ENCODE results near the gene PRKCH. TPM values are rescaled to one million over a fixed set of nuclear protein-coding genes. Genes with fewer than 3 reads are reported as not detected.

Gene PRKCH
- total RNA-seq, 1 donor from 2014 or later, result 43.0 TPM

- H3K27me3 ChIP-seq, result no peaks in the 10 kb centered on the region
- H3K4me3 ChIP-seq, result peak overlapping the region; percentile 80 to 86
- intact Hi-C loops (cut with DNase I), result no loop called here
- H3K27ac ChIP-seq, result peak overlapping the region; percentile 88
- DNase-seq (ENCODE audit: extremely low spot score in 2 of 2), result no peak
- no peaks in the 10 kb centered on the region for H3K36me3 ChIP-seq
- H3K4me1 ChIP-seq, result peaks cover 33% of the 10 kb centered on the region
- peaks cover 5% of the 10 kb centered on the region for H3K9me3 ChIP-seq
- TF ChIP-seq POLR2A (IDR thresholded peaks at IDR 0.05) (no peak), POLR2AphosphoS5 (IDR thresholded peaks at IDR 0.05; ENCODE audit: insufficient read depth in 1 of 2, low read depth in 1 of 2) (peak in 1 of 2 donors; percentile 31)
- TF ChIP-seq, protein P1, sequence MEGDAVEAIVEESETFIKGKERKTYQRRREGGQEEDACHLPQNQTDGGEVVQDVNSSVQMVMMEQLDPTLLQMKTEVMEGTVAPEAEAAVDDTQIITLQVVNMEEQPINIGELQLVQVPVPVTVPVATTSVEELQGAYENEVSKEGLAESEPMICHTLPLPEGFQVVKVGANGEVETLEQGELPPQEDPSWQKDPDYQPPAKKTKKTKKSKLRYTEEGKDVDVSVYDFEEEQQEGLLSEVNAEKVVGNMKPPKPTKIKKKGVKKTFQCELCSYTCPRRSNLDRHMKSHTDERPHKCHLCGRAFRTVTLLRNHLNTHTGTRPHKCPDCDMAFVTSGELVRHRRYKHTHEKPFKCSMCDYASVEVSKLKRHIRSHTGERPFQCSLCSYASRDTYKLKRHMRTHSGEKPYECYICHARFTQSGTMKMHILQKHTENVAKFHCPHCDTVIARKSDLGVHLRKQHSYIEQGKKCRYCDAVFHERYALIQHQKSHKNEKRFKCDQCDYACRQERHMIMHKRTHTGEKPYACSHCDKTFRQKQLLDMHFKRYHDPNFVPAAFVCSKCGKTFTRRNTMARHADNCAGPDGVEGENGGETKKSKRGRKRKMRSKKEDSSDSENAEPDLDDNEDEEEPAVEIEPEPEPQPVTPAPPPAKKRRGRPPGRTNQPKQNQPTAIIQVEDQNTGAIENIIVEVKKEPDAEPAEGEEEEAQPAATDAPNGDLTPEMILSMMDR (IDR thresholded peaks at IDR 0.05), result no peak
These were observed 1.5 kb downstream of the PRKCH start for GRCh38 chr14:61322799-61323290.

- peak overlapping the region in 1 of 2 donors; percentile 86 for H3K4me3 ChIP-seq
These were observed 2.6 kb downstream of the PRKCH start for GRCh38 chr14:61323970-61324369.

DNA sequence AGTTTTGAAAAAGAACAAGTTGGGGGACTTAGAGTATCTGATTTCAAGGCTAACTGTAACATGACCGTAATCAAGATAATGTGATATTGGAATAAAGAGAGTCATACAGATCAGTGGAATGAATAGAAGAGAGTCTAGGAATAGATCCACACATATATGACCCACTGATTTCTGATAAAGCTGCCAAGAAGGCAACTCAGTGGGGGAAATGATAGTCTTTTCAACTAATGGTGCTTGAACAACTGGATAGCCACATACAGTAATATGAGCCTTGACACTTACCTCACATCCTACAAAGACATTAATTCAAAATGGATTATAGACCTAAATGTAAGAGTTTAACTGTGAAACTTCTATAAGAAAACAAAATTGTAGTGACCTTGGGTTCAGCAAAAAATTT, 3.8 kb downstream of the PRKCH start:
- Histone ChIP-seq H3K27me3 (no peaks in the 10 kb centered on the region), H3K27ac (peak overlapping the region; percentile 88), H3K9me3 (peaks cover 5% of the 10 kb centered on the region), H3K4me3 (no peak overlapping the region), H3K36me3 (no peaks in the 10 kb centered on the region), H3K4me1 (peaks cover 37% of the 10 kb centered on the region)
- TF ChIP-seq POLR2AphosphoS5 (IDR thresholded peaks at IDR 0.05; ENCODE audit: insufficient read depth in 1 of 2, low read depth in 1 of 2) (no peak), POLR2A (IDR thresholded peaks at IDR 0.05) (no peak)
- TF ChIP-seq, protein P1 (IDR thresholded peaks at IDR 0.05), result no peak
- intact Hi-C loops (cut with DNase I), result no loop called here
- DNase-seq (ENCODE audit: extremely low spot score in 2 of 2), result no peak

More at GRCh38 chr14:61323970-61324369, 2.6 kb downstream of the PRKCH start:
- H3K27me3 ChIP-seq, result no peaks in the 10 kb centered on the region
- intact Hi-C loops (cut with DNase I), result no loop called here
- no peaks in the 10 kb centered on the region for H3K36me3 ChIP-seq
- peaks cover 5% of the 10 kb centered on the region for H3K9me3 ChIP-seq
- DNase-seq (ENCODE audit: extremely low spot score in 2 of 2), result no peak
- H3K4me1 ChIP-seq, result peaks cover 37% of the 10 kb centered on the region
- no peak for TF ChIP-seq POLR2AphosphoS5 (IDR thresholded peaks at IDR 0.05; ENCODE audit: insufficient read depth in 1 of 2, low read depth in 1 of 2)
- TF ChIP-seq, protein P1 (IDR thresholded peaks at IDR 0.05), result no peak
- no peak for TF ChIP-seq POLR2A (IDR thresholded peaks at IDR 0.05)
- peak overlapping the region; percentile 88 for H3K27ac ChIP-seq

DNA sequence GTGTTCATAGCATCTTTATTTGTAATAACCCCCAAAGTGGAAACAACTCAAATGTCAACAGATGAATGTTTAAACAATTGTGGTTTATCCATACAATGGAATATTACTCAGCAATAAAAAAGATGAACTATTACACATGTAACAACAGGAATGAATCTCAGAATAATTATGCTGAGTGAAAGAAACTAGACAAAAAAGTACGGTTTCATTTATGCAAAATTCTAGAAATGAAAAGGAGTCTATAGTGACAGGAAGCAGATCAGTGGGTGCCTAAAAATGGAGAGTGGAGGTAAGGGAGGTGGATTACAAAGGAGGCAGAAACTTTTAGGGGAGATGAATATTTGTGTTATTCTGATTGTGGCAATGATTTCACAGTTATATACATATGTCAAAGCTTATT, 4.8 kb downstream of the PRKCH start:
- peaks cover 29% of the 10 kb centered on the region for H3K4me1 ChIP-seq
- no peak overlapping the region for H3K4me3 ChIP-seq
- peaks cover 5% of the 10 kb centered on the region for H3K9me3 ChIP-seq
- no peaks in the 10 kb centered on the region for H3K36me3 ChIP-seq
- no peaks in the 10 kb centered on the region for H3K27me3 ChIP-seq
- intact Hi-C loops (cut with DNase I), result no loop called here
- DNase-seq (ENCODE audit: extremely low spot score in 2 of 2), result no peak
- H3K27ac ChIP-seq, result peak overlapping the region; percentile 88
- TF ChIP-seq POLR2A (IDR thresholded peaks at IDR 0.05), result no peak
- TF ChIP-seq, protein P1 (IDR thresholded peaks at IDR 0.05), result no peak
- no peak for TF ChIP-seq POLR2AphosphoS5 (IDR thresholded peaks at IDR 0.05; ENCODE audit: insufficient read depth in 1 of 2, low read depth in 1 of 2)

DNA sequence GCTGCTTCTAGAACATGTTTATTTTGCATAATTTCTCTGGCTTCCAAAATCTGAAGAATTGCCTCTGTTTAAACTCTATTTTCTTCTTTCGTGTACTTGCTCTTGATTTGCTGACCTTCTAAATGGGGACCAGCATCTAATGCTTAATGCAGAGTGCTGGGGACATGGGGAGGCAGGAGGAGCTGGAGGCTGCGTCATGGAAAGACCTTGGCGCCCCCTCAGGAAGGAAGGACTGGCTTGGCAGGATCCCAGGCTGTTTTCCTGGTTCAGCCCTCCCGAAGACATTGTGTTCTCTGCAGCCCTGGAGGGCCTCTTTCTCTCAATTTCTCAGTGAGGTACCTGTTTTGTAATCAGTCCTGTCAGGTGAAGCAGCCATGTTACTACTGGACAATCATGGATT, 5.5 kb downstream of the PRKCH start:
- H3K9me3 ChIP-seq, result peaks cover 5% of the 10 kb centered on the region
- H3K4me3 ChIP-seq, result no peak overlapping the region
- H3K27me3 ChIP-seq, result no peaks in the 10 kb centered on the region
- H3K4me1 ChIP-seq, result peaks cover 35% of the 10 kb centered on the region
- intact Hi-C loops (cut with DNase I), result no loop called here
- peak in 1 of 2 donors; percentile 95 for DNase-seq (ENCODE audit: extremely low spot score in 2 of 2)
- H3K36me3 ChIP-seq, result no peaks in the 10 kb centered on the region
- H3K27ac ChIP-seq, result peak overlapping the region; percentile 88
- TF ChIP-seq POLR2AphosphoS5 (IDR thresholded peaks at IDR 0.05; ENCODE audit: insufficient read depth in 1 of 2, low read depth in 1 of 2), result peak; percentile 60 to 86
- TF ChIP-seq, protein P1 (IDR thresholded peaks at IDR 0.05), result no peak
